Stomach (tissue), 4 donors: ENCODE data around the gene TXLNA.

ENCODE experiments used
- CTCF ChIP-seq, 7 experiments: fragments of 450-650 bp in 4 of 7; fragments of 200-600 bp in 3 of 7; sonication (generic) in 3 of 7; IDR thresholded peaks; one replicate each; pipeline ENCODE4 v1.5.1; 2016 to 2019; ENCODE audit warnings: antibody characterized with exemption in 7 of 7, control low read depth in 2 of 7, mild to moderate bottlenecking in 1 of 7
- EP300 ChIP-seq: sonication (generic); formaldehyde crosslinking; IDR thresholded peaks from one replicate; pipeline ENCODE4 v1.6.1; 2017; ENCODE audit warnings: antibody characterized with exemption
- POLR2A ChIP-seq, 4 donors: fragments of 450-650 bp; IDR thresholded peaks; one replicate each; pipeline ENCODE4 v1.6.1; 2016; ENCODE audit warnings: antibody characterized with exemption in 4 of 4, control low read depth in 2 of 4, mild to moderate bottlenecking in 1 of 4, moderate library complexity in 1 of 4
- POLR2AphosphoS5 ChIP-seq, 3 donors: sonication (generic); formaldehyde crosslinking; IDR thresholded peaks; one replicate each; pipeline ENCODE4 v1.6.1; 2016; ENCODE audit warnings: antibody characterized with exemption in 3 of 3

DNA sequence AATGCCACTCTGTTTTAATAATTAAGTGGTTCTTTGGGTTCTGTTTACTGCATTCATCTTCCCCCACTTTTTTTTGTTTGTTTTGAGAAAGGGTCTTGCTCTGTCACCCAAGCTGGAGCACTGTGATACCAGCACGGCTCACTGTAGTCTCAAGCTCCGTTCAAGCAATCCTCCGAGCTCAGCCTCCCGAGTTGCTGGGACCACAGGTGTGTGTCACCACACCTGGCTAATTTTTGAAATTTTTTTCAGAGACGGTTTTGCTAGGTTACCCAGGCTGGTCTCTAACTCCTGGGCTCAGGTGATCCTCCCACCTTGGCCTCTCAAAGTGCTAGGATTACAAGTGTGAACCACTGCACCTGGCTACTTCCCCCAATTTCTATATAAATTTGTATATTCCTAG, 42.4 kb upstream of the TXLNA start:
- no peak for TF ChIP-seq CTCF (IDR thresholded peaks at IDR 0.05)
- no peak for TF ChIP-seq POLR2A (IDR thresholded peaks at IDR 0.05)
- no peak for TF ChIP-seq EP300
- no peak for TF ChIP-seq POLR2AphosphoS5 (IDR thresholded peaks at IDR 0.05)
